Stimulated activated CD4-positive, alpha-beta T cell treated with anti-CD3 and anti-CD28 coated beads, Interleukin-12 subunit alpha, Interleukin-12 subunit beta, amount 100 ng/mL, for 48 hours (primary cell): Measurements from ENCODE around the gene NLRP14.

Source experiments
- DNase-seq, 3 donors: peaks; one replicate each; pipeline ENCODE4 v3.0.0-alpha.2; 2020; ENCODE audit warnings: low read depth in 2 of 3, low spot score in 1 of 3

The NLRP14 gene, protein sequence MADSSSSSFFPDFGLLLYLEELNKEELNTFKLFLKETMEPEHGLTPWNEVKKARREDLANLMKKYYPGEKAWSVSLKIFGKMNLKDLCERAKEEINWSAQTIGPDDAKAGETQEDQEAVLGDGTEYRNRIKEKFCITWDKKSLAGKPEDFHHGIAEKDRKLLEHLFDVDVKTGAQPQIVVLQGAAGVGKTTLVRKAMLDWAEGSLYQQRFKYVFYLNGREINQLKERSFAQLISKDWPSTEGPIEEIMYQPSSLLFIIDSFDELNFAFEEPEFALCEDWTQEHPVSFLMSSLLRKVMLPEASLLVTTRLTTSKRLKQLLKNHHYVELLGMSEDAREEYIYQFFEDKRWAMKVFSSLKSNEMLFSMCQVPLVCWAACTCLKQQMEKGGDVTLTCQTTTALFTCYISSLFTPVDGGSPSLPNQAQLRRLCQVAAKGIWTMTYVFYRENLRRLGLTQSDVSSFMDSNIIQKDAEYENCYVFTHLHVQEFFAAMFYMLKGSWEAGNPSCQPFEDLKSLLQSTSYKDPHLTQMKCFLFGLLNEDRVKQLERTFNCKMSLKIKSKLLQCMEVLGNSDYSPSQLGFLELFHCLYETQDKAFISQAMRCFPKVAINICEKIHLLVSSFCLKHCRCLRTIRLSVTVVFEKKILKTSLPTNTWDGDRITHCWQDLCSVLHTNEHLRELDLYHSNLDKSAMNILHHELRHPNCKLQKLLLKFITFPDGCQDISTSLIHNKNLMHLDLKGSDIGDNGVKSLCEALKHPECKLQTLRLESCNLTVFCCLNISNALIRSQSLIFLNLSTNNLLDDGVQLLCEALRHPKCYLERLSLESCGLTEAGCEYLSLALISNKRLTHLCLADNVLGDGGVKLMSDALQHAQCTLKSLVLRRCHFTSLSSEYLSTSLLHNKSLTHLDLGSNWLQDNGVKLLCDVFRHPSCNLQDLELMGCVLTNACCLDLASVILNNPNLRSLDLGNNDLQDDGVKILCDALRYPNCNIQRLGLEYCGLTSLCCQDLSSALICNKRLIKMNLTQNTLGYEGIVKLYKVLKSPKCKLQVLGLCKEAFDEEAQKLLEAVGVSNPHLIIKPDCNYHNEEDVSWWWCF

DNA sequence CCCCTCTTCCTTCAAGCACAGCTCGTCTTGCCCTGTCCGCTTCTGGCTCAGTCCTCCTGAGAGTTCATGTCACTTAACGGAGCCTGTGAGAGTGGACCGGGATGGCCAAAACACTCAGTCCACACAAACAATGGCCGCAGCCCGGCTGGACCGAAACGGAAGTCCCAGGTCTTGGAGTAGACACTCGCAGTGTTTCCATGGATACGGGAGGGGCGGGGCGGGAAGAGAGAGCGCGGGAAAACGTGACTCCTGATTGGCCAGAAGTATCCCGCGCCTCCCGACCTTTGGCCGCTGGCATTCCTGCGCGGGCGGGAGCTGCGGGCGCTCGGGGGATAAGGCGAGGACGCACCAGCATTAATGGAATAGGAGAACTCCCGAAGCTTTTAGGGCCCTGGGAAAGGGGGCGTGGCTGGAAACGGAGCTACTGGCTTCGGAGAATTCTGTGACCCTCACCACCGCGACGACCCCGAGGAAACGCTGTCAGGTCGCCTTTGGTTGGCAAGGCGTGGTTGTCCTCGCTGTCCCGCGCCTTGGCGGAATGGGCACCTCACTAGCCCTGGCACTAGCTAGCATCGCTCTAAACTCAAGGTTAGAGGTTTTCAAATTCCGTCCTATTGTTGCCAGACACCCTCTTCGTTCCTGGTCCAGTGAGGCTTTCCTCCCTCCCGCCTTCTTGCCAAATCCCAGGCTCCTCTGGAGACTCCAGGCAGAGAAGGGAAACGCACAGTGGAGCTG lies at the start of gene NLRP14, which contains the start of gene ZNF214:
Gene NLRP14 (plus strand): TSS at position 297 of the 735 bp plus-strand sequence. CDS start 18,108 bp downstream, outside the sequence.
Gene ZNF214 (minus strand): TSS at position 164 of the 735 bp plus-strand sequence. CDS start 17,511 bp downstream, outside the sequence.
- no peak for DNase-seq

DNA sequence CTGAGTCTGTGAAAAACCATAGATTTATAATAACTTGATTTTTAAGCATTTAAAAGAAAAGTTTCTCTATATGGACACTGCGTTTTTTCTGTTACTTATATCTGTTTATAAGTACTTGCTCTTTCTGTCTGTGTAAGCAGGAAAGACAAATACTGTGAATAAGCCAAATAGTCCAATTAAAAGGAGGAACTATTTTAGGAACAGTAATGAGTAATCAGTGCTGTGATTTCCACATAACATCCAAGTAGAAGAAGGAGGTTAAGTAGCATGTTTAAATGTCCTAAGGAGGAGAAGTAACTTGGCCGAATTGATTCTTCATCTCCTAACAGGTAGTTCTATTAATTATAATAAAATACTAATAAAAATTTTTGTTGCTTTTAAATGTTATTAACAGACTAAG lies 40.9 kb upstream of the NLRP14 start:
- DNase-seq: no peak

DNA sequence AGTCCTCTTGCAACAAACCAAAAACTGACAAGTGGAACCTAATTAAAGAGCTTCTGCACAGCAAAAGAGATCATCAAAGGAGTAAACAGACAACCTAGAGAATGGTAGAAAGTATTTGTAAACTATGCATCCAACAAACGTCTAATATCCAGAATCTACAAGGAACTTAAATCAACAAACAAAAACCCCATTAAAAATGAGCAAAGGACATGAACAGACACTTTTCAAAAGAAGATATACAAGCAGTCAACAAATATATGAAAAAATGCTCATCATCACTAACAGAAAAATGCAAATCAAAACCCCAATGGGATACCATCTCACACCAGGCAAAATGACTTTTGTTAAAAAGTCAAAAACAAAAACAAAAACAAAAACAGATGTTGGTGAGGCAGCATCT lies 33.8 kb upstream of the NLRP14 start:
- no peak for DNase-seq

DNA sequence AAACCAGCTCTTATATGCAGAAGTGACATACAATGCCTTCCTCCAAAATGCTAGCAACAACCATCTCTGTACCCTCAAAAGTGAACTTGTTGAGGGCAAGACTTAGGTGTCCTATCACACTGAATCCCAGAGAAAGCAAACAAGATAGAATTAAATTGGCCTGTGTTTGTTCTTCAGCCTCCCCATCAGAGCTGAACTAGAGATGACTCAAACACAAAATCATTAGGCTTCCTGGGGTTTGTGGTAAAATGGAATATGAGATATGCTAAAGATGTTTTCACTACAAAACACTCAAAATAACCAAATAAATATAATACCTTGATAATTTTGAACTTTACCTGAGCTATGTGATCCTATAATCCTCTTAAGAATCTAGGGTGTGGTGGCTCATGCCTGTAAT lies 31.8 kb upstream of the NLRP14 start:
- DNase-seq: no peak

DNA sequence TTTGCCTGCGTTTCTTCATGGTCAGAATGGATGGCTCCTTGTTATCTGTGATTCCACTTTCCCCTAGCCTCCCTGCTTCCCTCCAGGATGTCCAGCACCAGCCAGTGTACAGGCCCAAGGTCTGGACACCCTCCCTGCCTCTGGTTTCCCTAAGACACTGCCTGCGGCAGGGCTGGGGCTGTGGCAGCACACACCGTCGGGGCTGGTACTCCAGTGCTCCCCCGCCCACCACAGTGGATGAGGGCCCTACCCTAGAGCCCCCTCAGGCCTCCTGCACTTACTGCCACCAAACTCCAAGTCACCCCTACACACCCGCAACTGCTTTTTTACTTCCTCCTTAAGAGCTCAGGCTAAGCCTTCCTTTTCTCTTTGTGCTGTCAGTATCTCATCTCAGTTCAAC lies 29.1 kb upstream of the NLRP14 start:
- DNase-seq: no peak

DNA sequence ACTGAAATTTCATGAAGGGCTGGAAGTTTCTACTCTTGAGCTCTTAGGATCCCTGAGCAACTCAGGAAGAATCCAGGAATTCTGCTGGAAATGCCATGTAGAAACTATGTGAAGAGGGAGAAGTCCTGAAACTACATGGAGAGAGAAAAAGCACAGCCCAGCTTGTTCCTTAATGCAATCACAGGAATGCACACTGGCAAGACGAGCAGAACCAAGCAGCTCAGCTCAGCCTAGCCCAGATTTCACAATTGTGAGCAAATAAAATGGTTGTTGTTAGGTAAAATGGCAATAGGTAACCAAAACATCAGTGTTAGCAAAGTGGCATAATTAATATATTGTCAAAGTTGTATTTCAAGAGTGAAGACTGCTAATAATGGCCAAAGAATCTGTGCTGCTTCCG lies 28.3 kb upstream of the NLRP14 start:
- no peak for DNase-seq

DNA sequence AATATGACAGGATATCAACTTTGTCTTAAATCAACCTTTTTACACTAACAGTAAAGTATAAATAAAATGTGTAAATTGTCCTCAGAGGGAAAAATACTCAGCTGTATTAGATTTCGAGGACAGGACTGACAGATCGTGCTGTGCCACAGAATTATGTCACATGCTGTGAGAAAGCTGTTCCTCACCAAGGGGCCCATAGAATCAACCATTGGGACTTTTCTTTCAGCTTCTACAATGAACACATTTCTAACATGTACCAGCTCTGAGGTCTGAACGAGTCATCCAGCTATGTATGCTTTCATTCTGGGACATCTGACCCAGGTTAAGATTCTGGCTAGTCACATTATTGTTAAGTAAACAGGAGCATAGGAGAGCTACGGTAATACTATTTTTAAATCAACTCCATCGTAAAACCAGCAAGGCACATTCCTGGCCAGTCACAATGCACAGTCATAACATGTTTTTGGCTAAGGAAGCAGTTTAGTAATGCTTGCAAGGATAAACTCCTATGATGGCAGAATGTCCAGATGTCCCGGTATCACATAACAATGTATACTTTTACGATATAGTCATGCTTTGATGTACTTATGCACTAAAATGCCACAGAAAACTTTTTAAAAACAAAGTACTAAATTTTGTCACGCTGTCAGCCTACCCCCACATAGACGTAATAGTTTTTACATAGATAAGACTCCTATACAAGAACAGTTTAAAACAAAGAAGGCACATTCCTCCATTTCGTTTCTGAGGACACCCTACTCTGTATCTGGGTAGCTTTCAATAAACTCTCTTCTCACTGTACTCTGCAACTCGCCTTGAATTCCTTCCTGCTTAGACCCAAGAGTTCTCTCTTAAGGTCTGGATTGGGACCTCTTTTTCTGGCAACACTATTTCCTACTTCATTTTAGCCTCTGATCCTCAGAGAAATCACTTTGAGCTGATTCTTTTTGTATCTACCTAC lies 27.5 kb upstream of the NLRP14 start:
- DNase-seq: no peak

DNA sequence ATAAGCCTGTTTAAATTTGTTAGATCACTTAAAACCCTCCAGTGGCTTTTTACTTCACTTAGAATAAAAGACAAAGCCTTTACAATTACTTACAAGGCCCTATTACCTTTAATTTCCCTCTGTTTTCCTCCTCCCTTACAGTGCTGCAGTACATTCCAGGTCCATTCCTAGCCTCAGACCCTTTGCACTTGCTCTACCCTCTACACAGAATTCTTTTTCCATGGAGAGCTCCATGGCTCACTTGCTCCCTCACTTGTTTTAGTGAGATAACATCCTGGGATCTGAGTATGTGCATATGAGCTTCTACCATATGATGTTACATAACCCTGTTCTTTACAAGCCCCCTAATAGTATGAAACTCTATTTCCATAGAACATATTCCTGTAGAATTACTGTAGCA lies 24.6 kb upstream of the NLRP14 start:
- no peak for DNase-seq

DNA sequence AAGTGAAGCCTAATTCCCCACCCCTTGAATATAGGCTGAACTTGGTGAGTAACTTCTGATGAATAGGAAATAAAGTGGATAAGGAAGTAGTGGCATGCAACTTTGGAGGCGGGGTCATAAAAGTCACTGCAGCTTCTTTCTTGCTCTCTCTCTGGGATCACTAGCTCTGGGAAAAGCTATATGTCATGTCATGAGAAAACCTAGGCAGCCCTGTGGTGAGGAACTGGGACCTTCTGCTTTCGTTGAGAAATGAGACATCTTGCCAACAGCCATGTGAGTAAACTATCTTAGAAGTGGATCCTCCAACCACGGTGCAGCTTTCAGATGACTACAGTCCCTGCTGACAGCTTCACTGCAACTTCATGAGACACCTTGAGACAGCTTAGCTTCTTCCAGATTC lies 15.8 kb upstream of the NLRP14 start:
- DNase-seq: no peak

DNA sequence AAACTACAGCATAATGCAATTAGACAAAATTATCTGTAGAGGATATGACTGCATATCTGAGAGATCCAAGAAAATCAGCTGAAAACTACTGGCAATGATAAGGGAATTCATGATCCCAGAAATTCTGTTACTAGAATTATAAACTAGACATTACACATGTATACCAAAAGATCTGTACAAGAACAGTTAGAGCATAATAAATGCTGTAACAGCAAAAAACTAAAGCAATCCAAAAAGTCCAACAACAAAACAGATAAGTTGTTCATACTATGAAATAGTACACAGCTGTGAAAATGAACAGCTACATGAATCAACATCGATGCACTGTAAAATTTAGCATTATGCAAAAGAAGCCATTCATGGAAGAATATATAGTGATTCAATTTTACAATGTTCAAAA lies 6.2 kb upstream of the NLRP14 start:
- DNase-seq: no peak

DNA sequence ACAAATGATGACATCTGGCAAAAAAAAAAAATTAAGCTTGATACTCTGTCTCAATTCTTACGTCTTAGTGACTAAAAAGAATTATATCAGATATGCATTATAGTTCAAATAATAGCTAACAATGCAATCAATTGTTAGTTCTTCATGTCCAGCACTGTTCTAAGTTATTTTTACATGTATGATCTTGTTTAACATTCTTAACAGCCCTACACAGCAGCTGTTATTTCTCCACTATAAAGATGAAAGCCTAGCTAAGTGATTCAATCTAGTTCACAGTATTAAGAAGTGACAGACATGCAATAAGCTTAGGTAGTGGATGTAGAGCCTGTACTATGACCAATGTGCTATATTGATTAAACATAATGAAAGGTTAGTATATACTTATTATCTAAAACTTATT lies 4.3 kb upstream of the NLRP14 start:
- no peak for DNase-seq

DNA sequence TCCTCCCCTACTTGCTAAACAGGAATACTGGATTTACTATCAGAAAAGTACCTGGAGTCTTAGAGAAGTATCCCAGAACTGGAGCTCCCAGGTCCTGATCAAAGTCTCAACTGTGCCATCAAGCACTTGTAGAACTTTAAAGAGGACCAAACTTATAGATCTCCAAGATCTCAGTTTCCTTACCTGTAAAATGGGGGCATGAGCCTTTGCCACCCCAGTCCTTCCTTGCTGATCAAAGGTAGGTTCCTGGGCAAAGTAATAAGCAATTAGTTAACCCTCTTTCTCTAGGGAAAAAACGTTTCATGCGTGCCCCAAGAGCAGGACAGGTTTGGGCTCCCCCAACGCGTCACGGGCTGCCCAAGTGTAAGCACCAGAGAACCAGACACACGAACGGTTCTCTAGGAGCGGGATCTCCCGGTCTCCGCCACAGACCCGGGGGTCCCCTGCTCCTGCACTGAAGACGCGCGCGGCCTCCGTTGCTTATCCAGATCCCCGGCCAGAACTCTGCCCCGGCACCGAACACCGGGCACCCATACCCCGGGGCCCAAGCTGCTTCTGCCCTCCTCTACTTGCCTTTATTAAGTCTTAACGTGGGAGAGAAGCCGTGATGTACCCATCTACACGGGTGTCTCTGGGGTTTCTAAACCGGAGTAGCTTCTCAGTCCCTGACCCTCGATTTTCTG lies 638 bp upstream of the NLRP14 start:
- no peak for DNase-seq

DNA sequence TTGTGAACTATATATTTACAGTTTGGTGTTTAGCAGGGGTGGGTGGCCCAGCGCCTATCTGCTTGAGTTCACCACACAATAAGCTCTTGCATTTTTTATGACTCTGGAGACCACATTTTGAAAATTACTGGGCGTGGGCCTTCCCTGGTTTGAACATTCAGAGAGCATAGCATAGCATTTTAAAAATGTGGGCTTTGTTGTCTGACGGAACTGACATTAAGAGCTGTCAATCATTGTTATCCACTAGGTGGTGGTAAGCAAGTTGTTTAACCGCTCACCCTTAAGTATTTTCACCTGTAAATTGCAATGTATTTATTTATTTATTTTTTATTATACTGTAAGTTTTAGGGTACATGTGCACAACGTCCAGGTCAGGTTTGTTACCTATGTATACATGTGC lies 1.0 kb downstream of the NLRP14 start:
- no peak for DNase-seq

DNA sequence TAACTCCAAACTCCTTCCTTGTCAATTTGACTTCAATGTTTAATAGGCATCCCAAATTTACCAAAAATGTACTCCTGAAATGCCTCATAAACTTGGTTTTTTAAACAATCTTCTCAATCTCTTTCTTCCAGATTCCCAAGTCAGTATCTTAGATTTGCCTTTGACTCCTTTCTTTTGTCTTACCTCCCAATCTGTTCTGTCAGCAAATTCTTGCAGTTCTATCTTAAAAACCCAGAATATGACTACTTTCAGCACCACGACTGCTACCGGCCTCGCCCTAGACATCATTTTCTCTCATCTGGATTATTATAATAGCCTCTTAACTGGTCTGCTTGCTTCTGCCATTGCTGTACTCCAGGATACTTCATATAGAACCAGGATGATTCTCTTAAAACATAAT lies 7.9 kb downstream of the NLRP14 start:
- DNase-seq: no peak

DNA sequence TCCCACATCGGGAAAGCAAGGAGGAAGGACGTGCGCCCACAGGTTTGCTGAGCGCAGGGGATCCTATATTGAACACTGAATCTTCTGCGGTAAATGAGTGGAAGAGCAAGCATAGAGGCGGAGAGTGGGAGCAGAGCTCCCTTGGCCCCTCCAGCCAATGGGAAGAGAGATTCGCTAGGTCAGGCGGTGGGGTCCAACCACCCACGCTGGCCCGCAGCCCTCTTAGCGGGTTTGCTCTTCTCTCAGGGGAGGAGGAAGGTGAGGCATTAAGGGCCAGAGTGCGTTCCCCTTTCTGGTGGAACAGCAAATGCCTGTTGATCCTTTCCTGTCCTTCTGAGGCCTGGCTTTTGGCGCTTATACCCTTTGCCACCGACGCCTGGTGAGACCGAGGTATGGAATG lies 10.6 kb downstream of the NLRP14 start:
- DNase-seq: no peak

DNA sequence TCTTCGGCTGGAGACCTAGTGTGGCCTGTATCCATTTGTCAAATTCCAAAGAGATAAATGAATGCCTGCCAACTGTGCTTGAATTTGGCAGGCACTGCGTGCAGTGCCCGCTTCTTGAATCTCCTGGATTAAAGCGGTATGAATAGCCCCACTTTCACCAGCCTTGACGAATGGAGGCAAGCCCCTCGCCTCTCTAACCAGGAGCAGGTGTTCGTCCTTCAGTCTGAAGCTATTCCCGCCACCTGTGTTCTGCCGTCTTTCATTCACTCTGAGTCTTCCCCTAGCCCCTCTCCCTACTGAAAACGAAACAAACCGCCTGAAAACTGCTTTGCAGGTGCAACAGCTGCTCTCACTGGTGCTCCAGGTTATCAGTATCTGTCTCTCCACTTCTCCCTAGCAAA lies 11.2 kb downstream of the NLRP14 start:
- no peak for DNase-seq

DNA sequence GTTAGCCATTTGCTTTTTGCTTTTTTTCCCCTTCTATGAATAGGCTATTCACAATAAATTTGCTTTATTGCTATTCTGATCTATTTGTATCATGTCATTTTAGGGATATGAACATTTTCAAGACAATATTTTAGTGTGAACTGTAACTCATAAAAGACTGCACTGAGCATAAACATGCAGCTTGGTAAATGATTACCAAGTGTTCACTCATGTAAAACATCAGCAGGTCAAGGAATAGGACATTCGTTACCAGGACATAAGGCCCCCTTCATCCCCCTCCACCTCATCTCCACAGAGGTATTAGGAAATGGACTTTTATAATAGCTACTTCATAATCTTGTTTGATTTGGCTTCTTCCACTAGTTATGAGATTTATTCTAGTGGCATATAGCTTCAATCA lies 12.4 kb downstream of the NLRP14 start:
- no peak for DNase-seq

DNA sequence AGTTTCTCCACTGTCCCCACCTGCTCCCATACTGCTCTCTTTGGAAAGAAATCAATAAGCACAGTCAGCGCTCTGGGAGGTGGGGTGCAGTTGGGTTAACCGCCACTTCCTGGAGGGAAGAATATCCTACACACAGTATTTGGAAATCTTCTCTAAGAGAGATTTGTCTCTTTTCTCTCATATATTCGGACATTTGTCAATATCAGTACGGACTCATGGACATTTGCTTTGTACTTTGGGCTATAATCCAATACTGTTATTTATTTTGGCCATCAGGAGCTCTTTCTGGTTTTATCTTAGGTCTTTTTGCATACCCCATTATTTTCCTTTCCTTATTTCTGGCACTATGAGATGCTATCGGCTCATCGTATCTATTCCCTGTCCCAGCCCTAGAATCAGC lies 13.7 kb downstream of the NLRP14 start:
- no peak for DNase-seq

DNA sequence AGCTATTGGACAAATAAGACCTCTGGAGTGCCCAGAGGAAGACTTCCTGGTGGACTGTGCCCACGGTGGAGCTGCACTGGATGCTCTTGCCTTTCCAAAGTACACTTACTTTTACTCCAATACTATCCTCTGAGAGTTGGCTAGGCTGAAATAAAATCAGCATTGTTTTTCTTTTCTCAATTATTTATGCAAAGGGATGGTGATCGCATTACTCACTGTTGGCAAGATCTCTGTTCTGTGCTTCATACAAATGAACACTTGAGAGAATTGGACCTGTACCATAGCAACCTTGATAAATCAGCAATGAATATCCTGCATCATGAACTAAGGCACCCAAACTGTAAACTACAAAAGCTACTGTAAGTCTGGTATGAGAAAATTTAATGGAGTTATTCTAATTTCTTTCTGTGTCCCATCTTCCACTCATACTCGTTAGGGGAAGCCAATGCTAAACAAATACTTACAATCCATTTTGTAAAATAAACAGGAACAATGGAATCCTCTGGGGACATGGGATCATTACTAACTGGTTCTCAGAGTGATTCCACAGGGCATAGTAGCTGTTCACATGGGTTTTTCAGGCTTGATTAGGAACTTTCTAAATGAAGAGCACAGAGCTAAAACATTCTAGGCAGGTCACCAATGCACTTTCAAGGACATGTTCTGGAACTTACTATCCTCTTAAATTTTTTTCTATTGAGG lies 26.3 kb downstream of the NLRP14 start:
- DNase-seq: no peak
